ENCODE results near the gene GTPBP4.

Gene GTPBP4

GRCh38 chr10:1011696-1012095 is 23.5 kb downstream of the GTPBP4 start:
- DNase-seq (ENCODE audit: insufficient read length, low spot score) = no peak
- no peak for TF ChIP-seq CTCF (IDR thresholded peaks at IDR 0.05; ENCODE audit: insufficient read depth, missing control alignments)
- no peak for FAIRE-seq

GRCh38 chr10:1015688-1016087 is 27.5 kb downstream of the GTPBP4 start:
- FAIRE-seq = no peak
- no peak for TF ChIP-seq CTCF (IDR thresholded peaks at IDR 0.05; ENCODE audit: insufficient read depth, missing control alignments)
- no peak for DNase-seq (ENCODE audit: insufficient read length, low spot score)

- FAIRE-seq (no peak), DNase-seq (ENCODE audit: insufficient read length, low spot score) (no peak)
- no peak for TF ChIP-seq CTCF (IDR thresholded peaks at IDR 0.05; ENCODE audit: insufficient read depth, missing control alignments)
Observed at GRCh38 chr10:1019362-1019761, 31.1 kb downstream of the GTPBP4 start.

GRCh38 chr10:1020460-1020859 is 32.2 kb downstream of the GTPBP4 start:
- no peak for TF ChIP-seq CTCF (IDR thresholded peaks at IDR 0.05; ENCODE audit: insufficient read depth, missing control alignments)
- FAIRE-seq = no peak

GRCh38 chr10:1020958-1021357 is 32.7 kb downstream of the GTPBP4 start:
- no peak for TF ChIP-seq CTCF (IDR thresholded peaks at IDR 0.05; ENCODE audit: insufficient read depth, missing control alignments)
- DNase-seq (ENCODE audit: insufficient read length, low spot score) (no peak), FAIRE-seq (no peak)

More at GRCh38 chr10:1020460-1020859, 32.2 kb downstream of the GTPBP4 start:
- no peak for DNase-seq (ENCODE audit: insufficient read length, low spot score)

- no peak for TF ChIP-seq CTCF (IDR thresholded peaks at IDR 0.05; ENCODE audit: insufficient read depth, missing control alignments)
- no peak for FAIRE-seq
- no peak for DNase-seq (ENCODE audit: insufficient read length, low spot score)
Observed at GRCh38 chr10:1022413-1022812, 34.2 kb downstream of the GTPBP4 start.

GRCh38 chr10:1024103-1024502 is 35.9 kb downstream of the GTPBP4 start:
- TF ChIP-seq CTCF (IDR thresholded peaks at IDR 0.05; ENCODE audit: insufficient read depth, missing control alignments) = no peak
- DNase-seq (ENCODE audit: insufficient read length, low spot score) (no peak), FAIRE-seq (no peak)
